Limb (tissue), 2 donors: ENCODE measurements around the gene CRYBG3.
A peak's percentile ranks its signal among the peaks of the same experiment; 100 is the strongest.

Source experiments
- DNase-seq, 2 donors: peaks; one replicate each; pipeline ENCODE4 v3.0.0-alpha.2; 2016; ENCODE audit errors: extremely low spot score in 2 of 2

CRYBG3 gene

DNA sequence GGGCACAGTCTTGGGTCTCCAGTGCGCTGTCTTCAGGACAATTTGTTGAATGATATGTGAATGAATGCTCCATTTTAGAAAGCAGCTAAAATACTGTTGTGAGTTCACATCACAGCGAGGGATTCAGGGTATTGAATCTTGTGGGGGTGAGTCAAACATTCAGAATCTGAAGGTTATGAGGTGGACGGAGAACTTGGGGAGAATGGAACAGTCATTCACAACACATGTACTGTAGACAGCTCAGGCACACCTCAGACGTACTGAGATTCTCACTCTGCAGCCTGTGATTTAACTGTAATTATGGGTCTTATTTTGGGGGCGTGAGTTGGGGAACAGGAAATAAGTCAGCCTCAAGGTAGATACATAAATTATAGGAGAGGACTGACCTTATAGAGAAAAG lies 13.9 kb downstream of the CRYBG3 start:
- DNase-seq = no peak

DNA sequence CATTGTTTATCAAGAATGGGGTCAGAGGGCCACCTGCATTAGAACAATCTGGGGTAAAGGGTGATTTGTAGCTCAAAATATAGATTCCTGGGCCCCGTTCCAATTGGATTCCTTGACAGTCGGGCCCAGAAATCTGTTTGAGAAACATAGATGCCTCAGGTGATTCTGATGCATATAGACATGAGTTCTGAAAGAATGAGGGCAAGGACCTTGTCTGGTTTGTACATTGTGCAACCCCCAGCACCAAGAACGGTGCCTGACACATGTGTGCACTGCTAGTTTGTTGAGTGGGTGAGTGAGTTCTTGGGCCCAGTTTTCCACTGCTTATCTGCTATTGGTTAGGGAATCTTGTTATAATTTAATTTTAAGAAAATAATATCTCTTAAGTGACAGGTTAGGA lies 16.6 kb downstream of the CRYBG3 start:
- DNase-seq = no peak

DNA sequence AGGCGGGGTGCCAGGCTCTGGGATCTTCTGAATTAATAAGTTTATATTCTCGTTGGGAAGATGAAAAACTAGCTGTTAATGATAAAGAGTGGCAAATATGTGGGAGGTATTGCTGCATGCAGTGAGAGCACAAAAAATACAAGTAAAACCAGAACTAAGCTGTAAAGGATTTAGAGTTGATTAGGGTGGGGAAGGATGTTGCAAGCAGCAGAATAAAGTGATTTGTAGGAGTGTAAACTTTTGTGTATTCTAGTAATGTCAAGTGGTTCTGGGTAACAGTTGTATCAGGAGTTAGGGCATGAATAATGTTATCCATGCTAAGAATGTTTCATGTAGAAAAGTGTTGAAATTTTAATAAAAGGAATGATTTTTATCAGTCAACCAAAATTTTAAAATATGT lies 18.1 kb downstream of the CRYBG3 start:
- no peak for DNase-seq

DNA sequence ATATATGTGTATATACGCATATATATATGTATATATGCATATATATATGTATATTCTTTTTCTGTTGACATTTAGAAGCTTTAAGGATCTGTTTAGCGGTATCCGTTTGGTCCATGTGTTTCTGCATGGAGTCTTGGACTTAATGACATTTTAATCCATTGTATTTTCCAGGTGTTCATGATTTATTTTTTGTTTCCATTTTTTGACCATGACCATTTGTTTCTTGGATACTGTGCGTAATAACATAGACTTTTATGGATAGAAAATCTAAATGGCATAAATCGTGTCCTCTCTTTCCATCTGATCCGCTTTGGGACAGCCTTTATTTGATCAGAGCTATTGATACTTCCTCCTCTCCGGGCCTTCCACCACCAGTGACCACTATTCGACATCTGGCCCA lies 19.5 kb downstream of the CRYBG3 start:
- DNase-seq = no peak

DNA sequence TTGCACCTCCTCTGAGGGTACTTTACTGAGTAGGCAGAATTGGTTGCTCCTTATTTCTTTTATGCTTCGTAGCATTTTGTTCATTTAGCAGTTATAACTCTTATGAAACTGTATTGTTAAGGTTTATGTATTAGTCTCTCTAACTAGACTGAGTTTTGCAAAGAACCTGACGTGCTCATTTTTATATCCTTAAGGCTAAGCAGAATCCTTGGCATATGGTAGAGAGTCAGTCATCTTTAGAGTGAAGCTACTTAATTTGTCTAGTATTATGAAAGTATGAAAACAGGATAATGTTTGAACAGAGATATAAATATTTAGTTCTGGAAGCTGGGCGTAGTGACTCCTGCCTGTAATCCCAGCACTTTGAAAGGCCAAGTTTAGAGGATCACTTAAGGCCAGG lies 20.1 kb downstream of the CRYBG3 start:
- no peak for DNase-seq

DNA sequence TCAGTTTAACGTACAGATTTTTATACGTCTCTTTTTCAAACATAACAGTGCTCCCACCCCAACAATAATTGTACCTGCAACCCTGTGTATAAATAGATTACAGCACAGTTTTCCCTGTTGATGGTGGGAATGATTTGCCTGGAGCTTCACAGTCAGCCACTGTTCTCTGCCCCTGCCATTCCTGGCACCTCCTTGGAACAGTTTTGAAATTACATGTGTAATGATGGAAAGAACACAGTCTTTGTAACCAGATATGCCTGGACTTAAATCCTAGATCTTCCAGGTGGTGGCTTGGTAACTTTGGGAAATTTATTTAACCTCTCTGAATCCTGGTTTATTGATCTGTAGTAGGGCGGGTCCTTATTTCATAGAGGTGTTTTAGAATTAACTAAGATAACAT lies 27.0 kb downstream of the CRYBG3 start:
- DNase-seq = no peak

DNA sequence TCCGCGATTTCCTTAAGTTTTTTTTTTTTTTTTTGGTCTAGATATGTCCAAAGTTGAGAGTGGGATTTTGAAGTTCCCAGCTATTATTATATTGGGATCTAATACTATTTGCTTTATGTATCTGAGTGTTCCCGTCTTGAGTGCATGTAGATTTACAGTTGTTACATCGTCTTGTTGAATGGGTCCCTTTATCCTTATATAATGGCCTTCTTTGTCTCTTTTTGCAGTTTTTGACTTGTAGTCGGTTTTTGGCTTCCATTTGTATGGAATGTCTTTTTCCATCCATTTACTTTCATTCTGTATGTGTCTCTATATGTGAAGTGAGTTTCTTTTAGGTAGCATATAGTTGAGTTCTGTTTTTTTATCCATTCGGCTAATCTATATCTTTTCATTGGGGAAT lies 35.6 kb downstream of the CRYBG3 start:
- DNase-seq = no peak

DNA sequence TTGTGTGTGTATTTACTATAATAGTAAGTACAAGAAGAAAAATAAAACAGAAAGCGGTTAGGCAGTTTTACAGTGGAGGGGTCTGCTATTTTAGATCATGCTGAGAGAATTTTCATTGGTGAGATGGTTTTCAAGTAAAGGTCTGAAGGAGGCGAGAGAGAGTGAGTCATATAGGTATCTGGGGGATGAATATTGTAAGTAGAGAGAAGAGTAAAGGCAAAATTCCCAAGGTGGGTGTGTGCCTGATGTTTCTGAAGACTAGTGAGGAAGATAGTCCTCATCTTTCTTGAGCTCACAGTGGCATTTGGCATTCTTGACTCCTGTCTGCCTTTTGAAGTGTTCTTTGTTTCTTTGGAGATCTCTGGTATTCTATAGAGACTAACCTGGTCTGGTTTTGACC lies 38.6 kb downstream of the CRYBG3 start:
- no peak for DNase-seq

DNA sequence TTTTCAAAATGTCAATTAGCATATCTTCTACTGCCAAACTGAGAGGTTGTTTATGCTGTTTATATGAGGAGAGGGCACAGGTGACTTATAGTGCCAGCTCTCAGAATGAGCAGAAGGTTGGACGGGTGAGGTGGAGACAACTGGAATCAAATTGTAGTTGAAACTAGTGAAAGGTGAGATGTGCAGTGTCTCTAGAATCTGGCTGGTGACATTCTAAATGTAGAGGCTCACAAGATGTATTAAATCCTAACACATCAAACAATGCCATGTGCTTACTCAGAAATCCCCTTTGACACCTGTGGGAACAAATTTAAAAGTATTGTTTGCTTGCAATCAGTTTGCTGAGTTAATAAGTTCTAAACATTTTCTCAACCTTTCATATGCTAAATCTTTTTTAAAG lies 40.8 kb downstream of the CRYBG3 start:
- no peak for DNase-seq

DNA sequence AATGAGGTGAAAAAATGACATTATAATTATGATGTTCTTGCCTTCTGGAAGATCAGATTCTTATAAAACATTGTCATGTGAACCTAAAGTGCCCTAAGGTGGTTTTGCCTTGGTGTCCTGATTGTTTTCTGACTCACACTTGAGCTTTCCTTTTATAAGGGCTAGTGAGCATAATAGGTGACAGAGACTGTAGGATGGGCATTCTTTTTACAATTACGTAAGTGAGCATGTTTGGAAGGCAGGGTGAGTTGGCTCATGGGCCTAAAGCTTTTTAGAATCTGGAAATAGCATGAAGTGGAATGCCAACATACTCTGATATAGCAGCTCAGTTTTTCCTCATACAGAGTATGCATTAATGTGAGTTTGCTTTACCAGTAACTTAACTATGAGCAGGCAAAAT lies 41.2 kb downstream of the CRYBG3 start:
- DNase-seq = no peak

DNA sequence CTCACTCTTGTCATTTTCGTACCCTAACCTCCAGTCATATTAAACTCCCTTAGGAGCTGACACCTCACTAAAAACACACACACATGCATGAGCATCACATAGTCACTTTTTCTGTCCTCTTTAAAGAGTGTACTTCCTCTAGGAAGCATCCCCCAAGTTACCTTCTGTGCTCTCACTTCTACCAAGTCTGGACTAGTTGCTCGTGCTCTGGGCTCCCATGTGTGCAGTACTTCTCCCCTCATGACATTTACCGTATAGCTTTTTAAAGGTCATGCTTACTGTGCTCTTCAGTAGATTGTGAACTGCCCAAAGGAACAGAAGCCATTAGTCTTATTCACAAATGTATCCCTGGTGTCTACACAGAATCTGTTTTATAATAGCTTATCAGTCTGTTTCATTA lies 42.0 kb downstream of the CRYBG3 start:
- DNase-seq = no peak

DNA sequence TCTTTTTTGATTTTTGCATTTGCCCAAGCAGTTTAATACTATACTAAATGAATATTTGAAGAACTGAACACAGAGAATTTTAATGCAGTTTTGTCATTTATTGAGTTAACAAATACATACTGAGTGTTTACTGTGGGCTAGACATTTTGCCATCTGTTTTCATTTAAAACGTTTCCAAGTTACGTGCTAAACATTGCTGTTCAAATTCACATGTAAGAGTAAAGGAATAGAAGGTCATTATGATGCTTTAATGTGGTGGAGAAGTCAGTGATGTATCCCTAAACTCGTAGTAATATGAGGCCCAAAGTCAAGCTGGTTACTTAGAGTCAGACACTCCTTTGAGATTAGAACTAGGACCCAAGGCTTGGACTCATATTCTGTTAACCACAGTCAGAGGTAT lies 49.4 kb downstream of the CRYBG3 start:
- DNase-seq = peak in 1 of 2 donors; percentile 5

DNA sequence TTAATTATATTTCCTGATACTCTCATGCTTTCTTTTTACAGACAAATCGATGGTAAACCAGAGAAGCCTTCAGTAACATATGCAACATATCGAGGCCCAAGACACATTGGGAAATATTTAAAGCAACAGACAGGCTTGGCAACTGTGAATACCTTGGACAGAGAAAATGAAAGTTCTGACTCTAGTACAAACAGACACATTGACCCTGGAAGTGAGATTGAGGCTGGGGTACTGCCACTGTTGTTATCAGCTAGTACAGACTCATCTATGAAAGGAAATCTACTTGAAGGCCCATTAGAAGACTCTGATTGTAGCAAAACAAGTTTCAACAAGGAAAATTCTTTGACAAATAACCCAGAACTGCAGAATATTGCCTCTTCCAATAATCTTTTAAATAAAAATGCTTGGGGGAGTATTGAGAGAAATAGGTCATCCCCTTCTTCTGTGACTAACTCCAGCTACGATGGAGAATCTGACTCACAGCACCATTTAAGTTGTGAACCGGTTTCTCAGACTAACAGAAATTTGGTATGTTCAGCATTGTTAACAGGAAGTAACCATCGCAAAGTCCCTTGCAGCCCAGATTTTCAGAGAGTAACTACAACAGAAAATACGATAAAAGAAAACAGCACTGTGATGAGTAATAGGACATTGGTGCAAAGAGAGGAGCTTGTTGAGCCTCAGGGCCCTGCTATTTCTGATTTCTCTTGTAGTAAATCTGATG lies 50.2 kb downstream of the CRYBG3 start:
- DNase-seq = peak in 1 of 2 donors; percentile 6

DNA sequence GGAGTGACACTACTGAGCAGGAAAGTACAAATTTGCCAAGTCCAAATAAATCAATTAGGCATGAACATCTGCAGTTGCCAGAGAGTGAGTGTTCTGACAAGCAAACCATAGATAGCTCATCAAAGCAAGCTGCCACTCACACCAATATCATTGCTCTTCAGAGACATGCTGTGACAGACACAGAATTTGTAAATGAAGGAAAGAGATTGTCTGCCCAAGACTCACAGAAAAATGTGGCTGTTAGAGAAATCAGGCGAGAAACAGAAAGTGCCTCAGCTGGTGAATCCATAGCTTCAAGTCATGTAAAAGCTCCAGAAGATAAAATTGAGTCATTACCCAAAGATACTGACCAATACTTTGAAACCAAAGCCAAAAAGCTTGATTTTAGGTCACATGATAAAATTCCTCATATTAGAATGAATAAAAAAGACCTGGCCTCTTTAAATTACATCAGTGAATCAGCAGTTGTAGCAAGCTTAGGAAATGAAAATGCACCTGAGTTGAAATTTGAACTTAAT lies 50.8 kb downstream of the CRYBG3 start:
- no peak for DNase-seq

DNA sequence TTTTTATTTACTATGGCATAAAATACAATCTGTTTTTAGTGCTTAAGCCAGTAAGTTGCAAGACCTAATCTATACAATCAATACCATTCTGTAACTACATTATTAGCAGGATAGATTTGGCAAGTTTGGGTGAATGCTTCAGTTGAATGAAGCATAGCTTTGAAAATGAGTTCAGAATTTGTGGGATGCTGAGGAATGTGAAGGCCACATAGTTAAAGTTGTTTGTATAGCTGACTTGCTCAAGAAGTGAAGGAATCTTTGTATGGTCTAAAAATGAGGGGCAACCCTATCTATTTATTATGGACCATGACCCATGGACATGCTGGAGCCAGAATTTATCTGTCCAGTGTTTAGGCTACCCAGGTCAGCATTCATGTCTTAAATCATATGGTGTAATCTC lies 58.5 kb downstream of the CRYBG3 start:
- DNase-seq = no peak

DNA sequence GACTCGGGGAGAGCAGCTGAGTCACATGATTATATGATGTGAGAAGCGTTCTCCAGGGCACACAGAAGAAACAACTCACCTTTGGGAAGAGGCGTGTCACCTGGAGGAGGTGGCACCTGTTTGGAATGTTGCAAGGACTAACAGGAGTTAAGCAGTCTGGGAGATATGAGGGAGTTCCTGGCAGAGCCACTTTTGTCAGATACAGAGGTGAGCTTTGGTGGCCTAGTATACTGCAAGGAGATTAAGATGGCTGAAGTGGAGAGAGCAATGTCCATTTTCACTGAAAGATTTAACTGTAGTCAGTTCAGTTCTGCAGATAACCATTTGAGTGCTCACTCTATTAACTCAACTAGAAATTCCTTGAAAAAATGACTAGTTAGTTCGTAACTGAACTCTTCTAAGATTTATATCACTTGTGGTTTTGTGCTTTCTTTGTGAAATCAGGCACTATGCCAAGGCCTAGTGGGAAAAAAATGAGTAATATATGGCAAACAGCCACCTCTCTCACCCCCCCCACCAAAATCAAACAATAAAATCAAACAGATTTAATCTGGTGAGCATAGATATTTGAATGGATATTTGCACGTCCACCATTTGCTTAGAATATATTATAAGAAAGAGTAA lies 61.3 kb downstream of the CRYBG3 start:
- DNase-seq = no peak

DNA sequence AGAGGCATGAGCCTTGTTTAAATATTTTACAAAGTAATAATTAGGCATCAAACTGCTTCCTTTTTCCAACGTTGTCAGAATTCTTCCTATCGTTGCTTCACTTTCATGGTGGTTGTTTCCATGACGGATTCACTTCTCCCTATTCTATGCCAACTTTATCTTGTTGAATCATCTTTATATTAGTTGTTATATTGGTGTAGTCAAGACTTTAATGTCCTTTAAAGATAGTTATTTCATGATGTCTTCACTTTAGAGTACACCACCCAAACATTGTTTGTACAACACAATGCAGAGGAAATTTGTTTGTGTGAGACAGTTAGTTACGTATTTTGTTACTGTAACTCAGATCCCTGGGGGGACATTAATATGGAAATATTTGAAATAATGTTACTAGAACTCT lies 61.9 kb downstream of the CRYBG3 start:
- DNase-seq = no peak

DNA sequence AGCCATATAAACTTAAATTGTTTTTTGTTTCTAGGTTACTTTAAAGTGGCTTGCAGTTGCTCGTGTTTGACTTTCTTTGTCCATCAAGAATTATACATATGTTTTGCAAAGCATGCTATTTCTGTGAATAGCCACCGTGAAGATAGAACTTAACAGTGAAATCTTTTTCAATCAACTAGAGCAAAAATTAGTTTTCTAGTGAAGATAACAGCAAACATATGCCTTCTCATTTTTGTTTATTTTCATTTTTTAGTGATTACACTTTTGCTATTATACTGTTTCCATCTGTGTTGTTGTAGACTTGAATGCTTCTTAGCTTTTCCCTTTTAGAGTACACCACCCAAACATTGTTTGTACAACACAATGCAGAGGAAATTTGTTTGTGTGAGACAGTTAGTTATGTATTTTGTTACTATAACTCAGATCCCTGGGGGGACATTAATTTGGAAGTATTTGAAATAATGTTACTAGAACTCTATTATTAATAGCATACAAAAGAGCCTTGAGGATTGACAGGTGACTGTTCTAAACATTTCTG lies 62.8 kb downstream of the CRYBG3 start:
- DNase-seq = no peak

DNA sequence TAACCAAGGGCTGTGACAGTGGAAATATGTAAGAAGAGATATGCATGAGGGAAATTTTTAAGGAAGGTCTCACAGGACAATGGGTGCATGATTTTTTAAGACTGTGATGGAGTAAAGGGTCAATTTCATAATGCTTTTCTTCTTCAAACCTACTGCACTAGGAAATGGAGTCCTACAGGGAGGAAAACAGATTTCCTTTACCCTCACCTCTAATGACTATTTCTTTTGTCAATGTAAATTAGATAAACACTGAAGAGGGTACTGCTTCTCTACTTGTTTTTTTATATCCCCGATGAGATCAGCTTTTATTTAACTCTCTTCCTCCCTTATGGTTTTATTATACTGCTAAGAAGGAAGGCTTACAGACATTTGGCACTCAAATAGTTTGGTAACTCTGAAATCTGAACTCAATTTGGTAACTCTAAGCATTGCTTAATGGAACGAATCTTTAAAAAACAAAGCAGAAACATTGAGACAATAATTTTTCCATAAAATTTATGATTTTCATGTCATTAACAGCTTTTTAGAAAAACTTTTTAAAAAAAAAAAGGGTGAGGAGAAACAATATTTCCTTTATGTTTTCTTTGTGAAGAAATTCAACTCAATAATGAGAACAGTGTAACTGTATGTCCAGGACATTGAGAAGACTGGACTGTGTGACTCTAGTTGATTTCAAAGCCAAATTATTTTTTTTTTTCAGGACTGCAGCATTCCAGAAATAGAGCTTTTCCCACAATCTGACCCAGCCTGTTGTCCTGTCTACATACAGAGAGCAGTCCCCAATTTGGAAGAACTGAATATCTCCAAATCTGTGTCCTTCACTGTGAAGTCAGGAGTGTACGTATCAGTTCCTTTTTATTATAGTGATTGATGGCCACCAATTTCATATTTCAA lies 64.4 kb downstream of the CRYBG3 start:
- DNase-seq = no peak

DNA sequence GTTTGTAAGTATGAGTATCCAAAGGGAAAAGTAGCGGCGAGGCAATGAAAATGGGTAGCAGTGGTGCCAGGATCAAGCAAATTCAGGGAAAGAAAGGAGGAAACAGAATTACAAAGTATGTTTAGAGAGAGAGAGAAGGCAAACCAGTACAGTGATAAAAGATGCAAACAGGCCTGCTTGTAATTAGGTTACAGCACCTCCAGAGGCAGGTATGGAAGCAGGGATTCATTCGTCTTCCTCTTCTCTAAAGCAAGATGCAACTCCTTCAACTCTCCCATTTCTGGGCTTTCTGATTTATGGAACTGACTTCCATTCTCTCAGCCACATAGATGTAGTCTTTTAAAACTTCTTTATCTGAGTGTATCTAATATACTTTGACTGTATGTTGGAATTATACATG lies 68.0 kb downstream of the CRYBG3 start:
- no peak for DNase-seq

DNA sequence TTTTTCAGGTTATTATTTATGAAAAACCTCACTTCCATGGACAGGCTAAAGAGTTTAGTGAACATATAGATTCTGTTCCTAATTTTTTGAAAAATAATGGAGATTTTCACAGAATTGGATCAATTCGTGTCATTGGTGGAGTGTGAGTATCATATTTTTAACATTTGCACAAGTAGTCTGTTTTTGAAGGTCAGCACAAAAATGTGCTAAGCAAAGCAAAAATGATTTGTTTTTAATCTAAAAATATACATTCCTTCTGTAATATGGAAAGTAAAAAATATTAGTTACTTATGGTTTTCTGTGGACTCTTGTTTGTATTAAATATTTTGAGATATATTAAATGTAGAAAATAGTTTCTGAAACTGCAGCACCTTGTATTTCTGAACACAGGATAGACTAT lies 71.0 kb downstream of the CRYBG3 start:
- no peak for DNase-seq

DNA sequence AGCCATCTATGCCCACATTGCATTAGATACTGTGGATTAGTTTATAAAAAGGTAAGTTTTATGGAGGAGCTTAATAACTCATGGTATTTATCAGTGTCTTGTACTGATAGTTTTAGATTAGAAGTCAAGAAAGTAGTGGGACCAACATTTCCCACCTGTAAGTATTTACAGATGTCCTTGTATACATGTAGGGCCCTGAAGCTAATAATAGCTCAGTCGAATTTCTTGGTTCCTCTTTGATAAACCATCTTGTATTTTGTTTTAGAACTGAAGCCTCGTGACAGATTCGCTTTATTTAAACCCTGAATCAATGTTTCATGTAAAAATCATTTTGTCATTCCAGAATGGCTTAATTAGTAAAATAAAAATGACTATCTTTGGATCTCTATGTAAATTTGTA lies 73.4 kb downstream of the CRYBG3 start:
- DNase-seq = no peak
